Astrocyte (in vitro differentiated cells and primary cell): ENCODE data around the gene SSX2IP.

Source experiments
- EZH2 ChIP-seq: IDR thresholded peaks from 2 replicates; pipeline ENCODE4 v1.6.1; 2012; ENCODE audit warnings: mild to moderate bottlenecking, low read length, inconsistent platforms; ENCODE audit not compliant: insufficient read depth
- TF ChIP-seq, protein P1 (sequence below): IDR thresholded peaks from 2 replicates; pipeline ENCODE4 v1.5.1; 2011; ENCODE audit warnings: low read depth, mild to moderate bottlenecking, inconsistent platforms, low read length, moderate library complexity; ENCODE audit not compliant: insufficient read depth

DNA sequence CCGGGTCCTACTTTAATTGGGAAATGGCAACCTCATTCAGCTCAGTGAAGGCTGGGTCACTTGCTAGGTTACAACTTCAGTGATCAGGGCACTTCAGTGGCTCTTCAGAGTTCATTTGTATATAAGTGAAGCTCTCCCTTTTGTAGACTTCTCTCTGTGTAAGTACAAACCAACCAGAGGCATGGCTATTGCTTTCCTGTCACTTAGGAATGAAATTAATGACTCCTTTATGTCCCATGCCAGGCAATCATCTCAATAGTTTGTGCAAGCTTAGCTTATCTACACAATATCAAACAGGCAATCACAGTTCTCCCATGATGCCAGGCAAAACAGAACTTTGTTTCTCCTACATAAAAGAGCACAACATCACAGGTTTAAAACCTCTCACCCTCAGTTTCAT lies 93.2 kb downstream of the SSX2IP start:
- TF ChIP-seq, protein P1, sequence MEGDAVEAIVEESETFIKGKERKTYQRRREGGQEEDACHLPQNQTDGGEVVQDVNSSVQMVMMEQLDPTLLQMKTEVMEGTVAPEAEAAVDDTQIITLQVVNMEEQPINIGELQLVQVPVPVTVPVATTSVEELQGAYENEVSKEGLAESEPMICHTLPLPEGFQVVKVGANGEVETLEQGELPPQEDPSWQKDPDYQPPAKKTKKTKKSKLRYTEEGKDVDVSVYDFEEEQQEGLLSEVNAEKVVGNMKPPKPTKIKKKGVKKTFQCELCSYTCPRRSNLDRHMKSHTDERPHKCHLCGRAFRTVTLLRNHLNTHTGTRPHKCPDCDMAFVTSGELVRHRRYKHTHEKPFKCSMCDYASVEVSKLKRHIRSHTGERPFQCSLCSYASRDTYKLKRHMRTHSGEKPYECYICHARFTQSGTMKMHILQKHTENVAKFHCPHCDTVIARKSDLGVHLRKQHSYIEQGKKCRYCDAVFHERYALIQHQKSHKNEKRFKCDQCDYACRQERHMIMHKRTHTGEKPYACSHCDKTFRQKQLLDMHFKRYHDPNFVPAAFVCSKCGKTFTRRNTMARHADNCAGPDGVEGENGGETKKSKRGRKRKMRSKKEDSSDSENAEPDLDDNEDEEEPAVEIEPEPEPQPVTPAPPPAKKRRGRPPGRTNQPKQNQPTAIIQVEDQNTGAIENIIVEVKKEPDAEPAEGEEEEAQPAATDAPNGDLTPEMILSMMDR: no peak
- no peak for TF ChIP-seq EZH2
